HepG2 (cell line): ENCODE measurements around the gene PEX5L.

Experiments
- CTCF ChIP-seq: sonication (generic); formaldehyde crosslinking; IDR thresholded peaks from 2 replicates; pipeline ENCODE4 v1.5.0; 2020; ENCODE audit warnings: mild to moderate bottlenecking, missing genetic modification reagents, moderate library complexity
- FOXJ3 ChIP-seq: sonication (generic); formaldehyde crosslinking; IDR thresholded peaks from 2 replicates; pipeline ENCODE4 v1.4.0; 2020; ENCODE audit warnings: missing genetic modification reagents, mild to moderate bottlenecking, borderline replicate concordance
- FOXO4 ChIP-seq: sonication (generic); formaldehyde crosslinking; conservative IDR thresholded peaks from 2 replicates; pipeline ENCODE4 v1.8.1; 2023; ENCODE audit warnings: missing genetic modification reagents
- GATAD2A ChIP-seq: IDR thresholded peaks from 2 replicates; pipeline ENCODE4 v1.6.1; 2016
- JUNB ChIP-seq: sonication (generic); formaldehyde crosslinking; IDR thresholded peaks from 2 replicates; pipeline ENCODE4 v1.8.0; 2022; ENCODE audit warnings: missing genetic modification reagents, mild to moderate bottlenecking, borderline replicate concordance
- NCOA5 ChIP-seq: sonication (generic); formaldehyde crosslinking; IDR thresholded peaks from 2 replicates; pipeline ENCODE4 v1.4.0; 2020; ENCODE audit warnings: missing genetic modification reagents
- NFE2L1 ChIP-seq: sonication (generic); formaldehyde crosslinking; IDR thresholded peaks from 2 replicates; pipeline ENCODE4 v1.4.0; 2020; ENCODE audit warnings: missing genetic modification reagents, mild to moderate bottlenecking, borderline replicate concordance
- SIN3A ChIP-seq: IDR thresholded peaks from 2 replicates; pipeline ENCODE4 v1.6.1; 2011; ENCODE audit warnings: low read depth, mild to moderate bottlenecking, control low read depth, low read length, borderline replicate concordance
- SRF ChIP-seq: IDR thresholded peaks from 2 replicates; pipeline ENCODE4 v1.6.1; 2011; ENCODE audit warnings: mild to moderate bottlenecking, low read depth, low read length, moderate library complexity
- TOE1 ChIP-seq: sonication (generic); formaldehyde crosslinking; IDR thresholded peaks from 2 replicates; pipeline ENCODE4 v1.4.0; 2020; ENCODE audit warnings: mild to moderate bottlenecking, missing genetic modification reagents
- ZNF274 ChIP-seq: sonication (generic); formaldehyde crosslinking; IDR thresholded peaks from 2 replicates; pipeline ENCODE4 v1.5.1; 2020; ENCODE audit warnings: mild to moderate bottlenecking, missing genetic modification reagents
- ZNF335 ChIP-seq: sonication (generic); formaldehyde crosslinking; IDR thresholded peaks from 2 replicates; pipeline ENCODE4 v1.4.0; 2020; ENCODE audit warnings: missing genetic modification reagents
- ZNF44 ChIP-seq: sonication (generic); formaldehyde crosslinking; IDR thresholded peaks from 2 replicates; pipeline ENCODE4 v1.5.1; 2020; ENCODE audit warnings: mild to moderate bottlenecking, missing genetic modification reagents
- ZNF720 ChIP-seq: sonication (generic); formaldehyde crosslinking; IDR thresholded peaks from 2 replicates; pipeline ENCODE4 v1.4.0; 2020; ENCODE audit warnings: missing genetic modification reagents

GRCh38 chr3:179801263-179801662, 235.5 kb downstream of the PEX5L start:
- TF ChIP-seq FOXO4, result no peak
- TF ChIP-seq ZNF274, result no peak
- no peak for TF ChIP-seq SRF
- TF ChIP-seq CTCF, result no peak
- TF ChIP-seq GATAD2A (CRISPR knock-in tag), result no peak
- no peak for TF ChIP-seq NCOA5
- no peak for TF ChIP-seq ZNF720
- no peak for TF ChIP-seq NFE2L1
- TF ChIP-seq FOXJ3, result no peak
- TF ChIP-seq ZNF335 (CRISPR knock-in tag), result no peak
- no peak for TF ChIP-seq TOE1
- no peak for TF ChIP-seq ZNF44 (CRISPR knock-in tag)
- no peak for TF ChIP-seq JUNB
- no peak for TF ChIP-seq SIN3A
